HepG2 (cell line): ENCODE data around the gene PTPRD. TPM values are rescaled to one million over a fixed set of nuclear protein-coding genes. Genes with fewer than 3 reads are reported as not detected.

Experiments
- ATAC-seq: fragments of 200-7000 bp; cut with Tn5 transposase; 3 replicates; pipeline ENCODE4 v1.9.1; 2020; ENCODE audit warnings: mild to moderate bottlenecking, moderate library complexity
- BruUV-seq: library from RNA; stranded (reverse); fragments of 400-500 nt; replicated peaks from 2 replicates; lab custom pipeline; 2021; lab: Mats Ljungman, UMichigan
- CTCF ChIA-PET: fragments of 300-600 bp; formaldehyde crosslinking; extraction: SDS; loops from one replicate; lab custom pipeline; 2021; ENCODE audit warnings: low total read pairs, inconsistent platforms, low intra/inter-chr PET ratio; lab: Yijun Ruan, JAX
- POLR2A ChIA-PET: fragments of 350-600 bp; sonication (Branson Sonifier 250); formaldehyde crosslinking; loops from one replicate; lab custom pipeline; 2020; ENCODE audit warnings: antibody characterized with exemption, inconsistent platforms; lab: Yijun Ruan, JAX
- DNase-seq: peaks from one replicate; pipeline ENCODE4 v3.0.0-alpha.2; 2015; ENCODE audit warnings: low spot score
- FAIRE-seq: peaks from 3 replicates; lab custom pipeline; 2011; peaks lifted over from hg19 to GRCh38; lab: Jason Lieb, UNC
- H2AFZ ChIP-seq: one replicate; pipeline ENCODE4 v1.6.1; 2011; ENCODE audit warnings: low read length, inconsistent platforms
- H3K27ac ChIP-seq: fragments of 300-600 bp; 3 replicates; pipeline ENCODE4 v1.8.0; 2011; ENCODE audit warnings: mixed run types, mild to moderate bottlenecking, mixed read lengths, low read length, inconsistent platforms; ENCODE audit not compliant: insufficient read depth; ENCODE audit errors: extremely low read length
- H3K27me3 ChIP-seq, 2 experiments: fragments of 200-600 bp in 1 of 2; 2 replicates in 1 of 2; 3 replicates in 1 of 2; pipeline versions ENCODE4 v1.6.0 to v1.8.0; 2011; ENCODE audit warnings: low read length in 2 of 2, mild to moderate bottlenecking in 2 of 2, moderate library complexity in 2 of 2, inconsistent platforms in 1 of 2; ENCODE audit not compliant: insufficient read depth in 2 of 2, control insufficient read depth in 1 of 2
- H3K36me3 ChIP-seq, 2 experiments: fragments of 200-600 bp in 1 of 2; replicated peaks in 1 of 2; 2 replicates in 1 of 2; 3 replicates in 1 of 2; pipeline versions ENCODE4 v1.5.1 to v1.8.0; 2011; ENCODE audit warnings: low read length in 2 of 2, inconsistent platforms in 1 of 2; ENCODE audit not compliant: insufficient read depth in 2 of 2, control insufficient read depth in 1 of 2
- H3K4me1 ChIP-seq: 2 replicates; pipeline ENCODE4 v1.5.1; 2012; ENCODE audit warnings: low read length, inconsistent platforms; ENCODE audit not compliant: insufficient read depth
- H3K4me2 ChIP-seq: 2 replicates; pipeline ENCODE4 v1.6.0; 2011; ENCODE audit warnings: low read depth, low read length, inconsistent platforms
- H3K4me3 ChIP-seq, 3 experiments: fragments of 200-600 bp in 1 of 3; sonication (generic), shearing (Covaris generic) in 1 of 3; replicated peaks in 1 of 3; 2 replicates each; pipeline ENCODE4 v1.5.1; 2011 to 2016; ENCODE audit warnings: low read length in 3 of 3, inconsistent platforms in 2 of 3, low read depth in 2 of 3, mild to moderate bottlenecking in 2 of 3, control low read depth in 1 of 3, mixed read lengths in 1 of 3; ENCODE audit not compliant: insufficient read depth in 1 of 3
- H3K79me2 ChIP-seq: one replicate; pipeline ENCODE4 v1.6.1; 2011; ENCODE audit warnings: low read length, inconsistent platforms; ENCODE audit not compliant: insufficient read depth
- H3K9ac ChIP-seq: 2 replicates; pipeline ENCODE4 v1.6.0; 2011; ENCODE audit warnings: mild to moderate bottlenecking, low read depth, low read length, inconsistent platforms; ENCODE audit not compliant: insufficient read depth
- H3K9me3 ChIP-seq: 2 replicates; pipeline ENCODE4 v1.5.1; 2012; ENCODE audit warnings: mild to moderate bottlenecking, low read length
- H4K20me1 ChIP-seq: 2 replicates; pipeline ENCODE4 v1.6.0; 2011; ENCODE audit warnings: inconsistent platforms, mild to moderate bottlenecking, low read length, moderate library complexity; ENCODE audit not compliant: insufficient read depth
- CHD2 ChIP-seq: IDR thresholded peaks from 2 replicates; pipeline ENCODE4 v1.6.1; 2011; ENCODE audit warnings: low read depth, low read length, improper control_type of control experiment
- ISL2 ChIP-seq: sonication (generic); formaldehyde crosslinking; IDR thresholded peaks from 2 replicates; pipeline ENCODE4 v1.5.0; 2020; ENCODE audit warnings: missing genetic modification reagents
- KAT7 ChIP-seq: IDR thresholded peaks from 2 replicates; pipeline ENCODE4 v1.6.1; 2018; ENCODE audit warnings: borderline replicate concordance, missing compliant biosample characterization
- NFE2L1 ChIP-seq: sonication (generic); formaldehyde crosslinking; IDR thresholded peaks from 2 replicates; pipeline ENCODE4 v1.4.0; 2020; ENCODE audit warnings: missing genetic modification reagents, mild to moderate bottlenecking, borderline replicate concordance
- PHF5A ChIP-seq: IDR thresholded peaks from one replicate; pipeline ENCODE4 v1.6.1; 2018; ENCODE audit warnings: low read depth, missing genetic modification reagents; ENCODE audit not compliant: unreplicated experiment
- SOX13 ChIP-seq, 3 experiments: fragments of 450-650 bp in 1 of 3; sonication (generic) in 1 of 3; formaldehyde crosslinking in 1 of 3; IDR thresholded peaks in 2 of 3; conservative IDR thresholded peaks in 1 of 3; 2 replicates each; pipeline versions ENCODE4 v1.5.0 to v1.6.1; 2016 to 2020; ENCODE audit warnings: antibody characterized with exemption in 1 of 3, mild to moderate bottlenecking in 1 of 3, missing compliant biosample characterization in 1 of 3, missing genetic modification reagents in 1 of 3, moderate library complexity in 1 of 3
- THAP11 ChIP-seq: IDR thresholded peaks from 2 replicates; pipeline ENCODE4 v1.6.1; 2016; ENCODE audit warnings: missing biosample characterization, missing genetic modification reagents
- YY1 ChIP-seq: IDR thresholded peaks from 2 replicates; pipeline ENCODE4 v1.6.1; 2011; ENCODE audit warnings: low read length, low read depth, moderate library complexity, mild to moderate bottlenecking; ENCODE audit not compliant: insufficient read depth, insufficient replicate concordance
- ZNF10 ChIP-seq: sonication (generic); formaldehyde crosslinking; IDR thresholded peaks from 2 replicates; pipeline ENCODE4 v1.4.0; 2020; ENCODE audit warnings: mild to moderate bottlenecking, low read depth, missing genetic modification reagents, borderline replicate concordance
- ZNF430 ChIP-seq: sonication (generic); formaldehyde crosslinking; IDR thresholded peaks from 2 replicates; pipeline ENCODE4 v1.9.0; 2021; ENCODE audit warnings: mild to moderate bottlenecking, missing genetic modification reagents
- ZNF747 ChIP-seq: sonication (generic); formaldehyde crosslinking; IDR thresholded peaks from 2 replicates; pipeline ENCODE4 v1.8.1; 2023; ENCODE audit warnings: missing genetic modification reagents, mild to moderate bottlenecking, borderline replicate concordance
- ZNF780A ChIP-seq: sonication (generic); formaldehyde crosslinking; IDR thresholded peaks from 2 replicates; pipeline ENCODE4 v1.8.0; 2022; ENCODE audit warnings: mild to moderate bottlenecking, missing genetic modification reagents, moderate library complexity
- ZNF790 ChIP-seq: sonication (generic); formaldehyde crosslinking; IDR thresholded peaks from 2 replicates; pipeline ENCODE4 v1.8.0; 2022; ENCODE audit warnings: missing genetic modification reagents, mild to moderate bottlenecking, borderline replicate concordance
- WGBS: methylation state at CpG from one replicate; pipeline ENCODE4 v1.1.6; 2017; ENCODE audit warnings: low lambda C conversion rate; 5-methylcytosine and 5-hydroxymethylcytosine counted together
- in situ Hi-C: cut with HindIII; loops from 2 replicates; pipeline ENCODE4 v1.10.0; 2017; ENCODE audit warnings: low pct_unique_long_range_greater_than_20kb; ENCODE audit not compliant: extremely low pct_ligation_motif_present
- intact Hi-C: fragments of 100-400 bp; cut with micrococcal nuclease; formaldehyde crosslinking; loops from one replicate; pipeline ENCODE4 v1.10.0; 2022; ENCODE audit not compliant: unreplicated experiment
- polyA plus RNA-seq, 8 experiments: library from polyadenylated mRNA; depleted of rRNA in 3 of 8; stranded (reverse) in 7 of 8; unstranded in 1 of 8; fragments of >200 nt; fragmentation: Illumina TruSeq in 4 of 8; extraction: Trizol in 4 of 8; gene quantifications; 2 replicates each; pipeline versions ENCODE4 v1.2.1 to v1.2.3, GENCODE V29; 2011 to 2016; ENCODE audit warnings: low read depth in 4 of 8, missing spikeins in 1 of 8, mixed read lengths in 1 of 8; ENCODE audit not compliant: insufficient read depth in 1 of 8
- total RNA-seq, 5 experiments: library from RNA; depleted of rRNA; stranded (reverse); fragments of >200 nt; fragmentation: Illumina TruSeq; extraction: Trizol; gene quantifications; 2 replicates each; pipeline ENCODE4 v1.2.3, GENCODE V29; 2016; ENCODE audit warnings: low read depth in 1 of 5
- TF ChIP-seq, protein P1 (sequence below): sonication (generic); formaldehyde crosslinking; IDR thresholded peaks from 2 replicates; pipeline ENCODE4 v1.5.1; 2020; ENCODE audit warnings: missing genetic modification reagents, mild to moderate bottlenecking, borderline replicate concordance

PTPRD gene
- total and polyA plus RNA-seq, 2 of the 13 experiments (the other 11 are each of a cell fraction or from before 2014, with no cell fraction given), result 0.05 TPM; not detected in 1

DNA sequence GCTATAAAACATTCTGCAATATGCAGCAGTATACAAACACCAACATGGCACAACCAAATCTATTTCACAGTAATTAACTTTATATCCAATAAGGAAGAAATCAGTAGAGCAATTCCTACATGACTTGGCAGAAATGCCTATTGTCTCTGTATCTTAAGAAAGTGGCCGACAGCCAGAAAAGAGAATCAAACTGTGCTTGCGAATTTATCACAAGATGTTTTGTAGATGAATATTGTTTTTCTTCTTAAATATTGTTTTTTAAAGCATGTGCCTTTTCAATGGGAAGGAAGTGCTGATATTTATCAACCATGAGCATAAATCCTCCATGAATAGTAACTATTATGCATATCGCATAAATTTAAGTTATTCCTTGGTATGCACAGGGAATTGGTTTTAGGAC lies 2311.5 kb downstream of the PTPRD start:
- H3K27ac ChIP-seq, result no peak overlapping the region
- no peaks in the 10 kb centered on the region for H3K4me1 ChIP-seq
- ATAC-seq (no peak), FAIRE-seq (no peak), DNase-seq (no peak)
- 59% methylated on average over 3 of the region's 3 CpGs for WGBS
- intact Hi-C loops, result no loop called here
- in situ Hi-C loops, result no loop called here
- no peaks in the 10 kb centered on the region for H4K20me1 ChIP-seq
- no peak overlapping the region for H3K4me2 ChIP-seq
- H3K36me3 ChIP-seq, result no peaks in the 10 kb centered on the region
- H3K79me2 ChIP-seq, result no peaks in the 10 kb centered on the region
- no peak overlapping the region for H3K4me3 ChIP-seq
- TF ChIP-seq ZNF747 (CRISPR knock-in tag) (no peak), ISL2 (CRISPR knock-in tag) (no peak), YY1 (no peak), SOX13 (IDR thresholded peaks at IDR 0.05) (no peak), SOX13 (CRISPR knock-in tag; conservative IDR thresholded peaks at IDR 0.05 in 1 of 2, IDR thresholded peaks at IDR 0.05 in 1 of 2) (no peak), KAT7 (CRISPR knock-in tag) (no peak), ZNF430 (CRISPR knock-in tag) (no peak), THAP11 (CRISPR knock-in tag) (no peak), CHD2 (no peak), ZNF10 (CRISPR knock-in tag) (no peak), NFE2L1 (no peak), ZNF780A (CRISPR knock-in tag) (no peak), ZNF790 (CRISPR knock-in tag) (no peak), PHF5A (CRISPR knock-in tag) (no peak)
- TF ChIP-seq, protein P1, sequence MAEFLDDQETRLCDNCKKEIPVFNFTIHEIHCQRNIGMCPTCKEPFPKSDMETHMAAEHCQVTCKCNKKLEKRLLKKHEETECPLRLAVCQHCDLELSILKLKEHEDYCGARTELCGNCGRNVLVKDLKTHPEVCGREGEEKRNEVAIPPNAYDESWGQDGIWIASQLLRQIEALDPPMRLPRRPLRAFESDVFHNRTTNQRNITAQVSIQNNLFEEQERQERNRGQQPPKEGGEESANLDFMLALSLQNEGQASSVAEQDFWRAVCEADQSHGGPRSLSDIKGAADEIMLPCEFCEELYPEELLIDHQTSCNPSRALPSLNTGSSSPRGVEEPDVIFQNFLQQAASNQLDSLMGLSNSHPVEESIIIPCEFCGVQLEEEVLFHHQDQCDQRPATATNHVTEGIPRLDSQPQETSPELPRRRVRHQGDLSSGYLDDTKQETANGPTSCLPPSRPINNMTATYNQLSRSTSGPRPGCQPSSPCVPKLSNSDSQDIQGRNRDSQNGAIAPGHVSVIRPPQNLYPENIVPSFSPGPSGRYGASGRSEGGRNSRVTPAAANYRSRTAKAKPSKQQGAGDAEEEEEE, result no peak
- H3K27me3 ChIP-seq, result no peaks in the 10 kb centered on the region
- H2AFZ ChIP-seq, result no peak overlapping the region
- POLR2A ChIA-PET, result no interaction called here
- CTCF ChIA-PET, result no interaction called here
- no TSS peak for BruUV-seq
- H3K9me3 ChIP-seq, result peaks cover 92% of the 10 kb centered on the region
- no peak overlapping the region for H3K9ac ChIP-seq
